ENCODE data around the gene CHAT.

GRCh38 chr10:49620841-49621378, 7.1 kb downstream of the CHAT start:
- TF ChIP-seq POLR2A (IDR thresholded peaks at IDR 0.05) (no peak), POLR2AphosphoS5 (IDR thresholded peaks at IDR 0.05) (no peak), CTCF (IDR thresholded peaks at IDR 0.05) (no peak), EP300 (IDR thresholded peaks at IDR 0.05) (no peak)

Measured in gastroesophageal sphincter (tissue), 3 donors.